GM19238 (cell line): ENCODE results near the gene PHKG2.

ENCODE experiments used
- DNase-seq: peaks from one replicate; pipeline ENCODE4 v3.0.0; 2011; ENCODE audit warnings: low spot score; ENCODE audit not compliant: insufficient read length

Gene PHKG2

DNA sequence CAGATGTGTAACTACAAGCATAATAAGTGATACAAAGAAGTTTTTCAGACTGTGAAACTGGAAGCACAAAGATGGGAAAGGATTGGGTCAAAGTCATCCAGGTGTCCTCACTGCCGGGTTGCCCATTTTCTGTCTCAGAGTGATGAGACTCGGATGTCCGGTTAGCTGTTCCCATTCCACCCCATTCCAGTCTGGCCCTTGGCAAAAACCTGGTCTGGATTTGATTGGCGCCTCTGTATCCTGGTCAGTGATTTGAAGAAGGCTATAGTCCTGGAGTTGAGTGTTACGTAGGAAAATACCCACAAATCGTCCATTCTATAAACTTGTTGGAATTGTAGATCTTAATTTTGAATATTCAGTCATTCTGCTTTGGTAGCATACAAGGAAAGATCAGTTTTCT, 19.9 kb upstream of the PHKG2 start:
- DNase-seq = no peak

DNA sequence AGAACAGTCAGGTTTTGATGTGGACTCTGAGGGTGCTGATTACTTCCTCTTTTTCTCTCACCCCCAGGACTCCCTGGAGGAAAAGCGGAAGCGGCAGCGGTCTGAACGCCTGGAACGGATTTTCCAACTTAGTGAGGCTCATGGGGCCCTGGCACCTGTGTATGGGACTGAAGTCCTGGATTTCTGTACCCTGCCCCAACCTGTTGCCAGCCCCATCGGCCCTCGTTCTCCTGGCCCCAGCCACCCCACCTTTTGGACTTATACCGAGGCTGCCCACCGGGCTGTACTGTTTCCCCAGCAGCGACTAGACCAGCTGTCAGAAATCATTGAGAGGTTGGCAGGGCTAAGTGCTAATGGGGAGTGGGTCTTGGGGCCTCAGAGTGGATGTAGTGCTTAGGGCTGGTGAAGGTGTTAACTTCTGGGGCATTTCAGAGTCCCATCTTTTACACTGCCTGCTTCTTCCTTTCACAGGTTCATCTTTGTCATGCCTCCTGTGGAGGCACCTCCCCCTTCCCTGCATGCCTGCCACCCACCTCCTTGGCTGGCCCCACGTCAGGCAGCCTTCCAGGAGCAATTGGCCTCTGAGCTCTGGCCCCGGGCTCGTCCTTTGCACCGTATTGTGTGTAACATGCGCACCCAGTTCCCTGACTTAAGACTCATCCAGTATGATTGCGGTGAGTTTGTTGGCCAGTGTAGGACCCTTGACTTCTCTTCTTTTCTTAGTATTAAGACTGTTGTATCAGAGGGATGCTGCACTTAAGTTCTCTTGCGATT, 19.1 kb upstream of the PHKG2 start:
- no peak for DNase-seq

DNA sequence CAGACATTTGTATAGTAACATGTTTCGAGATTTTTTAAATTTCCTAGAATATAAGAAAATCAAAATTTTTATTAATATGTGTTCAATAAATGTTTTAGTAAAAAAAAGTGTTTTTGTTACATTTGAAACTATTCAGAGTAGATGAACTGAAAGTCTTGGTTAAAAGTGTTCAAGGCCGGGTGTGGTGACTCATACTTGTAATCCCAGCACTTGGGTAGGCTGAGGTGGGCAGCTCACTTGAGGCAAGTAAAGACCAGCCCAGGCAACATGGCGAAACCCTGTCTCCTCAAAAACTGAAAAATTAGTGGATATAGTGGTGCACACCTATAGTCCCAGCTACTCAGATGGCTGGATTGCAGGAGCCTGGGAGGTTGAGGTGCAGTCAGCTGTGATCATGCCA, 16.8 kb upstream of the PHKG2 start:
- no peak for DNase-seq

DNA sequence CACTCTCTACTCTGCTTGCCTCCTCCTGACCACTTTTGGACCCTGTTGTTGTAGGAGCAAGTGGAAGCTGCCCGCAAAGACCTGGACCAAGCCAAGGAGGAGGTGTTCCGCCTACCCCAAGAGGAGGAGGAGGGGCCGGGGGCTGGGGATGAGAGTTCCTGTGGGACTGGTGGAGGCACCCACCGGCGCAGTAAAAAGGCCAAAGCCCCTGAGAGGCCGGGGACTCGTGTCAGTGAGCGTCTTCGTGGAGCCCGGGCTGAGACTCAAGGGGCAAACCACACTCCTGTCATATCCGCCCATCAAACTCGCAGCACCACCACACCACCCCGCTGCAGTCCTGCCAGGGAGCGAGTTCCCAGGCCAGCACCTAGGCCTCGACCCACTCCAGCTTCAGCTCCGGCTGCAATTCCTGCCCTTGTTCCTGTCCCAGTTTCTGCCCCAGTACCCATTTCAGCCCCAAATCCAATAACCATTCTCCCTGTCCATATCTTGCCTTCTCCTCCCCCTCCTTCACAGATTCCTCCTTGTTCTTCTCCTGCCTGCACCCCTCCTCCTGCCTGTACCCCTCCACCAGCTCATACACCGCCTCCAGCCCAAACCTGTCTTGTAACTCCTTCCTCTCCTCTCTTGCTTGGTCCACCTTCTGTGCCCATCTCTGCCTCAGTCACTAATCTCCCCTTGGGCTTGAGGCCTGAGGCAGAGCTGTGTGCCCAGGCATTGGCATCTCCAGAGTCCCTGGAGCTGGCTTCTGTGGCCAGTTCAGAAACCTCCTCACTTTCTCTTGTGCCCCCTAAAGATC, 11.0 kb upstream of the PHKG2 start:
- DNase-seq = no peak

DNA sequence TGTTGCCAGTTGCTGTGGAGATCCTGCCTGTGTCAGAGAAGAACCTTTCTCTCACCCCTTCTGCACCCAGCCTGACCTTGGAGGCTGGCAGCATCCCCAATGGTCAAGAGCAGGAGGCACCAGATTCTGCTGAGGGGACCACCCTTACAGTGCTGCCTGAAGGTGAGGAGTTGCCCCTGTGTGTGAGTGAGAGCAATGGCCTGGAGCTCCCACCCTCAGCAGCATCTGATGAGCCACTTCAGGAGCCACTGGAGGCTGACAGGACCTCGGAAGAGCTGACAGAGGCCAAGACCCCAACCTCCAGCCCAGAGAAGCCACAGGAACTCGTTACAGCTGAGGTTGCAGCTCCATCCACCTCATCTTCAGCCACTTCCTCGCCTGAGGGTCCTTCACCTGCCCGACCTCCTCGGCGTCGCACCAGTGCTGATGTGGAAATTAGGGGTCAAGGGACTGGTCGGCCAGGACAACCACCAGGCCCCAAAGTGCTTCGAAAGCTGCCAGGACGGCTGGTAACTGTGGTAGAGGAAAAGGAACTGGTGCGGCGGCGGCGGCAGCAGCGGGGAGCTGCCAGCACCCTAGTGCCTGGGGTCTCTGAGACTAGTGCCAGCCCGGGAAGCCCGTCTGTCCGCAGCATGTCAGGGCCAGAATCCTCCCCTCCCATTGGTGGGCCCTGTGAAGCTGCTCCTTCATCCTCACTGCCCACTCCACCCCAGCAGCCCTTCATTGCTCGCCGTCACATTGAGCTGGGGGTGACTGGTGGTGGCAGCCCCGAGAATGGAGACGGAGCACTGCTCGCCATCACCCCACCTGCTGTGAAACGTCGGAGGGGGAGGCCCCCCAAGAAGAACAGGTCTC, 10.2 kb upstream of the PHKG2 start:
- DNase-seq = no peak

DNA sequence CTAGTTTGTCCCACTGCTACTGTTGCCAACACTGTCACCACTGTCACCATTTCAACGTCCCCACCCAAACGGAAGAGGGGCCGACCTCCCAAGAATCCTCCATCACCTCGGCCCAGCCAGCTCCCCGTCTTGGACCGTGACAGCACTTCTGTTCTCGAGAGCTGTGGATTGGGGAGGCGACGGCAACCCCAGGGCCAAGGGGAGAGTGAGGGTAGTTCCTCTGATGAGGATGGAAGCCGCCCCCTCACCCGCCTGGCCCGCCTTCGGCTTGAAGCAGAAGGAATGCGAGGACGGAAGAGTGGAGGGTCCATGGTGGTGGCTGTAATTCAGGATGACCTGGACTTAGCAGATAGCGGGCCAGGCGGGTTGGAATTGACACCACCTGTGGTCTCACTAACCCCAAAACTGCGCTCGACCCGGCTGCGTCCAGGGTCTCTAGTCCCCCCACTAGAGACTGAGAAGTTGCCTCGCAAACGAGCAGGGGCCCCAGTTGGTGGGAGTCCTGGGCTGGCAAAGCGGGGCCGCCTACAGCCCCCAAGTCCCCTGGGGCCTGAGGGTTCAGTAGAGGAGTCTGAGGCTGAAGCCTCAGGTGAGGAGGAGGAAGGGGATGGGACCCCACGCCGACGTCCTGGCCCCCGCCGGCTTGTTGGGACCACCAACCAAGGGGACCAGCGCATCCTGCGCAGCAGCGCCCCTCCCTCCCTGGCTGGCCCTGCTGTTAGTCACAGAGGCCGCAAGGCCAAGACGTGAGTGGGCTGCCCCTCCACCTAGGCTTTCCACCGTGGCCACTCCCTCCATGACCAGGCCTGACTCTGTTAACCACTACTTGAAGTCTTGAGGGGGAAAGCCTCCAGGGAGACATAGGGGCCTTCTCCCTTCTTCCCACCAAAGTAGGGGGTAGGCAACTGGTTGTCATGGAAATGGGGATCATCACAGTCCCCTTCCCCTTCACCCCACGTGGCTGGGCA, 9.0 kb upstream of the PHKG2 start:
- no peak for DNase-seq

DNA sequence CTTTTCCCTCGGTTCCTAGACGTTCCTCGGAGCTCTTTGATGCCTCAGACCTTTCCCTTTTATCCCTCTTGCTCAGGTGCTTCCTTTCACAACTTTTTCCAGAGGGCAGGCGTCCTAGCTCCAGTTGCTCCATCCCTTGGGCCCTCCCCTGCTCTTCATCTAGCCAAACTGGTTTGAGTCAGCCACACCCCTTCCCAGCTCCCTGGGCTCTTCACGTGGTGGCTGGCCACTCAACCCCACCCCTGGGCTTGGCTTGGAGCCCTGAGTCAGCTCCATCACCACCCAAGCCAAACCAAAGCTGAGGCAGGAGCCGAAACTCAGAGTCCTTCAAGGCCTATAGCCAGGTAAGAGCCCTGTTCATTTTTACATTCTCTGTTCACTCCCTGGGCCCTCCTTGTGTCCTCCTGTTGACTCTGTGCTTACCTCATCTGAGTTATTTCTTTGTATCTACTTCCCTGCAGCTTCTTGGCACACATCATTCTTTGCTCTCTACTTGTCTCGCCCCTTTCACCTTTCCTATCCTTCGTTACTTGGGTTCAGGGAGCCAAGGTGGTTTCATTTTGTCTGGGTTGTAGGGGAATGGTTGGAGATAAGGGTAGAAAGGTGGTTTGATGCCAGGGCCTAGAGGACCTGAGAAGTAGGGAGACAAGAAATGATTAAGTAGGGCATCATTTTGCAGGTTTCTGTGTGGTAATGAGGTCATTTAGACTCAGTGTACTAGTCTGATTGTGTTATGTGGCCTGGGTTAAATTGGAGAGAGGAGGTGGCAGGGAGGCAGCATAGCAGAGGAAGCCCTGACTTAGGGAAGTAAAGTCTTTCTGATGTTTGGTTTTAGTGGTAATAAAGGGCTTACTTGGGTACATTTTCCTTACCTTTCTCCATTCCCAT, 7.6 kb upstream of the PHKG2 start:
- DNase-seq = no peak

DNA sequence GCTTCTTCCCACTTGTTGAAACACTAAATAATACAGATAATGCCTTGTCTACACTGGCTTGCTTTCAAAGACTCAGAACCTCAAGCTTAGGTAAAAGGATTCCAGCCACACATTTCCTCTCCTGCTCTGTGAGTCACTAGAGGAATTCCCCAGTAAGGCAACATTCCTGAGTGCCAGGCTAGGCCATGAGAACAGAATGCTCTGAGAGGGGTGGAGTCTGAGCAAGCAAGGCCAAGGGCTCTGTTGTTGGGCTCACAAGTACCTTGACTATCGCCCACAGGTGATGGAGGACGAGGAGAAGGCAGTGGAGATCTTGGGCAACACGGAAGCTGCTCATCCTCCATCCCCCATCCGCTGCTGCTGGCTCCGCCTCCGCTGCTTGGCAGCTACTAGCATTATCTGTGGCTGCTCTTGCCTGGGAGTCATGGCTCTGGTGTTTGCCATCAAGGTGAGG, 6.7 kb upstream of the PHKG2 start:
- no peak for DNase-seq

DNA sequence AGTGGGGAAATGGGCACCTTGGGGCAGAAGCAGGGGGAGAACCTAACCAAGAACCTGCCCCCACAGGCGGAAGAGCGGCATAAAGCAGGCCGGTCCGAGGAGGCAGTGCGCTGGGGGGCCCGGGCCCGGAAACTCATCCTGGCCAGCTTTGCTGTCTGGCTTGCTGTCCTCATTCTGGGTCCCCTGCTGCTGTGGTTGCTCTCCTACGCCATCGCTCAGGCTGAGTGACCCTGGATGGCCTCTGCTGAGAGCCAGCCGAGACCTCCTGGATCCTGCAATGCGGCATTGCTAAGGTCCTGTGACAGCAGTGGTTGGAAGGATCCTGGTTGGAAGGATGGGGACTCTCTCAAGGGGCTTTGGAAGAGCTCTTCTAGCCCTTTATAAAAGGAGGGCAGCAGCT, 4.5 kb upstream of the PHKG2 start:
- DNase-seq = no peak

DNA sequence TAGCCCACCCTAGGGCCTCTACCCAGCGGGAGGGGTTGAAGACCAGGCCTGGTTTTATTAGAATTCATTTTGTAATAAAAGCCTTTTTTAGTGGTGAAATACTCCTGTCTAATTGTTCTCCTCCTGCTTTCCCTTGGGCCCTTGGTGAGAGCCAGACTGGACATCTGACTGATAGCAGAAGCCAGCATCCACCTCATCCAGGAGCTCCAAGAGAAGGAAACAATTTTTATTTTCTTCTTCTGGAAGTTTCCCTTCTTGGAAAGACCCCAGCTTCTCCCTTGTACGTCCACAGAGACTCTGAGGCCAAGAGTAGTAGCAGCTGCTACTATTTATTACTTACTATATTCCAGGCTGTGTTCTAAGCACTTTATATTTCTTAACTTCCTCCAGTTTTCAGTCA, 4.0 kb upstream of the PHKG2 start:
- DNase-seq = no peak

DNA sequence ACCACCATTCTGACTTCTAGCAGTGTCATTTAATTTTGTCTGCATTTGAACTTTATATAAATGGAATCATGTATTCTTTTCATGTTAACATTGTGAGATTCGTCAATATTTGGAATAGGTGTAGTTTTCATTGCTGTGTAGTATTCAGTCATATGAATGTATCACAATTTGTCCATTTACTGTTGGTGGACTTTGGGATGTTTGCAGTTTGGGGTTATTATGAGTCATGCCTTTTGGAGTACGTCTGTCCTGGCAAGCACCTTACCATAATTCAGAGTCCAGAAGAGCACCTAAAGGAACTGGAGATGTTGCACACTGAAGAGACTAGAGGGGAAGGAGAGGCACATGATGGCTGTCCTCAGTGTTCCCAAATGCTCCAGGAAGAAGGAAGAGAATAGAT, 3.1 kb upstream of the PHKG2 start:
- no peak for DNase-seq

DNA sequence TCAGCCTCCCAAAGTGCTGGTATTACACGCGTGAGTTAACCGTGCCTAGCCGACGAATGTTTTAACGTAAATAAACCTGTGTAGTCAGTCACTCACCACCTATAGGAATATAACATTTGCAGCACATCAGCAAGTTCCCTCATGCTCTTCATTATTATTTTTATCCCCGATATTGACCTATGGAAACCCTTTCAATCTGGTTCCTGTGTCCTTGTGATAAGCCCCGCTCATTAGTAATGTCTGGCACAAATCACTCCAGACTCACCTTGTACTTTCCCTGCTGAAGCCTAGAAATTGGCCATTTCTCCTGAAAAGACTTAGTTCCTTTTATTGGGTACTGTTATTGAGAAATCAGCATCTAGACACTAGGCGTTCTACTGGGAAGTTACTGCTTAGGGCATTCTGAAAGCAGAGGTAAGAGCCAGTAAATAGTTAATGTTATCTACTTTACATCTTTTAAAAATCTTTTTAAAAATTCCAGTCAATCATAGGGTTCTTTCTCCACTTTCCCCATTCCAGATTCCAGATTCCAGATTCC, 1.5 kb upstream of the PHKG2 start:
- no peak for DNase-seq

DNA sequence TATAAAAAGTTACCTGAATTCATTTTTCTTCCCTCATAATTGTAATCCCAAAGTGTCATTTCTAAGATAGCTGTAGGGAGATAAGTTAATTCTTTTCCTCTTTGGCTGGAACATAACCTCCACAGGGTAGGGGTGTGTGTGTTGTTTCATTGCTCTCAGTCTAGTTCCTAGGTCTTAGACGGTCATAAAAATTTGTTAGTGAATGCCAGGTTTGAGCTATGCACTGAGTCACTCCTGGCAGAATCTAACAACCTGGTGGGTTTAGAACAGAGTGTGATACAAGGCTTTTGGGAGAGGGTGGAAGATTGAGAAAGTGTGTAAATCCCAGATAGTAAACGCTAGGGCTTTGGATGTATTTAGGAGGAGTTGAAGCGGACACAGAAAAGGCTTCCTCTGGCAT, 894 bp upstream of the PHKG2 start:
- no peak for DNase-seq

DNA sequence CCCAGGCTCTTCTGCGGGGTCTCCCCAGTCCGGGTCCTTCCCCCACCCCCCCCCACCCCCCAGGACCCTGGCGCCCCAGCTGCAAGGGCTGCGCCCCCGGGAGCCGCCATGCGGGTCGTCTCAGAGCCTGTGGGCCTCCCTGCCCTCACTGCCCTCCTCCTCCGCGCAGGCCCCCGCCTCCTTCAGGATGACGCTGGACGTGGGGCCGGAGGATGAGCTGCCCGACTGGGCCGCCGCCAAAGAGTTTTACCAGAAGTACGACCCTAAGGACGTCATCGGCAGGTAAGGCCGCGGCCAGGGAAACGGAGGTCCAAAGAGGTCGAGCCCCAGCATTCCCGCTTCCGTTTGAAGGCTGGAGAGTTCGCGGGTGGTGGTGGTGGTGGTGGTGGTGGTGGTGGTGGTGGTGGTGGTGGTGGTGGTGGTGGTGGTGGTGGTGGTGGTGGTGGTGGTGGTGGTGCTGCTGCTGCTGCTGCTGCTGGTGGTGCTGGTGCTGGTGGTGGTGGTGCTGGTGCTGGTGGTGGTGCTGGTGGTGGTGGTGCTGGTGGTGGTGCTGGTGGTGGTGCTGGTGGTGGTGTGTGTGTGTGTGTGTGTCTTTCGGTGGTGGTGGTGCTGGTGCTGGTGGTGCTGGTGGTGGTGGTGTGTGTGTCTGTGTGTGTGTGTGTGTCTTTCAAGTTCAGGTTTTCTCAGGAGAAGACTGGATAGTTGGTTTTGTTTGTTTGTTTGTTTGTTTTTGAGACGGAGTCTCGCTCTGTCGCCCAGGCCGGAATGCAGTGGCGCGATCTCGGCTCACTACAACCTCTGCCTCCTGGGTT, 615 bp downstream of the PHKG2 start:
- DNase-seq = peak; percentile 38

DNA sequence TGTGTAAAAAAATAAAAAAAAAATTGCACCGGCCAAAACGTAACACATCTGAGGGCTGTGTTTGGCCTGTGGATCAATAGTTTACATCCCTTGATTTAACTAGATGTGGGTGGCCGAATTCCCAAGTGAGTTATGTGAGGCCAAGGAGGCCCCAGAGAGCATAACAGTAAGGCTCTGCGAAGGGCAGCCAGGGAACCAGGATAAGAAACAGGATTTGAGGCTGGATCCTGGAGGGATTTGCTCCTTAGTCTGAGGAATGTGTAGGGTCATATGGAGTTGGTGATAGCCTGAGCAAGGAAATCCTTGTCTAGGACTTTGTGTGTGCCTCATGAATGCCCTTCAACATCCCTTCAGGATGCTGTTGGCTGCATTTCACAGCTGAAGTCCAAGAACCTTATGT, 2.0 kb downstream of the PHKG2 start:
- DNase-seq = no peak

DNA sequence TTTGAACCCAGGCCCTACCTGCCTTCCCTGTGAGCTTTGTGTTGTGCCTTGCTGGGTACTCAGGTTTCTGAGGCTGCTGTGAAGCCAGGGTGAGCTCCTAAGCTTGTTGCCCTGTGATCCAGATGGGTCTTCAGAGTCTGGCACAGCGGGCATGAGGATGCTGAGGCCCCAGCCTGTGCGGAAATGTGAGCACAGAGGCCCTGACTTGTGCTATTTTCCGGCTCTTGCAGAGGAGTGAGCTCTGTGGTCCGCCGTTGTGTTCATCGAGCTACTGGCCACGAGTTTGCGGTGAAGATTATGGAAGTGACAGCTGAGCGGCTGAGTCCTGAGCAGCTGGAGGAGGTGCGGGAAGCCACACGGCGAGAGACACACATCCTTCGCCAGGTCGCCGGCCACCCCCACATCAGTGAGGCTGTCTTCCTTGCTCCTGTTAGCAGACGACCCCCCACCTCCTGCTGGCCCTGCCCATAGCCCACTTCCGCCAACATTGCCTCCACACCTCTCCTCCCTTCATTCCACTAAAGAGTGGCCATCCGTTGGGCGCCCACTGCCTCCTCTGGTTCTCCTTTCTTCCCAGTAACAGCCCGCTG, 2.7 kb downstream of the PHKG2 start:
- DNase-seq = no peak

DNA sequence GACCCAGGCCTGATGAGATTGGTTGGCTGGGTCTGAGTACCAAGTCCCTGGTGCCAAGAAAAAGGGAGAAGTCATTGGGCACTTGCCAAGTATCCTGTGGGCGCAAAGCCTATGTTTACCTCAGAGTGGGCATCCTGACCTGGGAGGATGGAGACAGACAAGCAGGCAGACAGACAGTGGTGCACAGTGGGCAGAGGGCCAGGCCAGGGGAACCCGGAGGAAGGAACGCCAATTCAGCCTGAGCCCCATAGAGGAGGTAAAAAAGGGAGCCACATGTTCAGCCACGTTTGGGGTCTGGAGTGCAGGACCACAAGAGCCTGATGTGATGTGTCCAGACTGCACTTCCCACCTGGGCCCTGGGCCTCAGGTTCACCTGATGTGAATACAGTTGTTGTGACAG, 5.4 kb downstream of the PHKG2 start:
- no peak for DNase-seq
